DOHH2 (cell line): ENCODE results near the gene MKLN1.

Experiments
- CTCF ChIP-seq: fragments of 200-600 bp; sonication (generic); IDR thresholded peaks from one replicate; pipeline ENCODE4 v1.5.1; 2014; ENCODE audit warnings: antibody characterized with exemption, mild to moderate bottlenecking, low read depth, low read length; ENCODE audit not compliant: poor library complexity, severe bottlenecking
- EZH2phosphoT487 ChIP-seq: fragments of 200-600 bp; sonication (generic); IDR thresholded peaks from 2 replicates; pipeline ENCODE4 v1.6.1; 2017; ENCODE audit warnings: borderline replicate concordance, mild to moderate bottlenecking, antibody characterized with exemption, low read length, moderate library complexity, mixed read lengths

GRCh38 chr7:131413711-131414110 lies 86.0 kb downstream of the MKLN1 start:
- TF ChIP-seq CTCF (no peak), EZH2phosphoT487 (no peak)
